HepG2 (cell line): ENCODE results near the gene STN1. TPM values are rescaled to one million over a fixed set of nuclear protein-coding genes. Genes with fewer than 3 reads are reported as not detected.

Experiments used
- ATF1 ChIP-seq: IDR thresholded peaks from 2 replicates; pipeline ENCODE4 v1.6.1; 2016; ENCODE audit warnings: mild to moderate bottlenecking, control low read depth
- ATF3 ChIP-seq: sonication (generic); formaldehyde crosslinking; IDR thresholded peaks from 2 replicates; pipeline ENCODE4 v1.4.0; 2020; ENCODE audit warnings: missing genetic modification reagents
- DMTF1 ChIP-seq: sonication (generic); formaldehyde crosslinking; IDR thresholded peaks from 2 replicates; pipeline ENCODE4 v1.4.0; 2020; ENCODE audit warnings: mild to moderate bottlenecking, missing genetic modification reagents
- DZIP1 ChIP-seq: sonication (generic); formaldehyde crosslinking; IDR thresholded peaks from 2 replicates; pipeline ENCODE4 v1.5.0; 2020; ENCODE audit warnings: mild to moderate bottlenecking, missing genetic modification reagents
- FIP1L1 ChIP-seq: fragments of 200-400 bp; formaldehyde crosslinking; IDR thresholded peaks from 2 replicates; pipeline ENCODE4 v1.6.1; 2018; ENCODE audit warnings: low read depth, mild to moderate bottlenecking, low read length, moderate library complexity, borderline replicate concordance; ENCODE audit not compliant: insufficient read depth
- FOXM1 ChIP-seq: sonication (generic); formaldehyde crosslinking; IDR thresholded peaks from 2 replicates; pipeline ENCODE4 v1.5.0; 2020; ENCODE audit warnings: missing genetic modification reagents
- IKZF1 ChIP-seq: fragments of 450-650 bp; IDR thresholded peaks from 2 replicates; pipeline ENCODE4 v1.7.1; 2016
- NFAT5 ChIP-seq: sonication (generic); formaldehyde crosslinking; IDR thresholded peaks from 2 replicates; pipeline ENCODE4 v1.4.0; 2020; ENCODE audit warnings: missing genetic modification reagents
- NFATC3 ChIP-seq: sonication (generic); formaldehyde crosslinking; IDR thresholded peaks from 2 replicates; pipeline ENCODE4 v1.5.1; 2020; ENCODE audit warnings: mild to moderate bottlenecking, missing genetic modification reagents
- NFIB ChIP-seq: sonication (generic); formaldehyde crosslinking; IDR thresholded peaks from 2 replicates; pipeline ENCODE4 v1.9.0; 2021; ENCODE audit warnings: missing genetic modification reagents, mild to moderate bottlenecking, borderline replicate concordance
- PLSCR1 ChIP-seq: sonication (generic); formaldehyde crosslinking; IDR thresholded peaks from 2 replicates; pipeline ENCODE4 v1.5.0; 2020; ENCODE audit warnings: missing genetic modification reagents, mild to moderate bottlenecking, borderline replicate concordance
- RCOR2 ChIP-seq: IDR thresholded peaks from 2 replicates; pipeline ENCODE4 v1.6.1; 2016; ENCODE audit warnings: missing biosample characterization, missing genetic modification reagents
- ZFP62 ChIP-seq: sonication (generic); formaldehyde crosslinking; IDR thresholded peaks from 2 replicates; pipeline ENCODE4 v1.4.0; 2020; ENCODE audit warnings: missing genetic modification reagents
- ZNF30 ChIP-seq: sonication (generic); formaldehyde crosslinking; IDR thresholded peaks from 2 replicates; pipeline ENCODE4 v1.5.0; 2020; ENCODE audit warnings: mild to moderate bottlenecking, missing genetic modification reagents
- ZNF333 ChIP-seq: sonication (generic); formaldehyde crosslinking; IDR thresholded peaks from 2 replicates; pipeline ENCODE4 v1.4.0; 2020; ENCODE audit warnings: mild to moderate bottlenecking, missing genetic modification reagents, borderline replicate concordance
- ZNF431 ChIP-seq: sonication (generic); formaldehyde crosslinking; IDR thresholded peaks from 2 replicates; pipeline ENCODE4 v1.9.0; 2022; ENCODE audit warnings: missing genetic modification reagents, low read depth, mild to moderate bottlenecking, borderline replicate concordance
- ZNF557 ChIP-seq: sonication (generic); formaldehyde crosslinking; IDR thresholded peaks from 2 replicates; pipeline ENCODE4 v1.4.0; 2020; ENCODE audit warnings: missing genetic modification reagents
- ZNF598 ChIP-seq: sonication (generic); formaldehyde crosslinking; IDR thresholded peaks from 2 replicates; pipeline ENCODE4 v1.5.1; 2020; ENCODE audit warnings: mild to moderate bottlenecking, missing genetic modification reagents, borderline replicate concordance
- polyA plus RNA-seq, 8 experiments: library from polyadenylated mRNA; depleted of rRNA in 3 of 8; stranded (reverse) in 7 of 8; unstranded in 1 of 8; fragments of >200 nt; fragmentation: Illumina TruSeq in 4 of 8; extraction: Trizol in 4 of 8; gene quantifications; 2 replicates each; pipeline versions ENCODE4 v1.2.1 to v1.2.3, GENCODE V29; 2011 to 2016; ENCODE audit warnings: low read depth in 4 of 8, missing spikeins in 1 of 8, mixed read lengths in 1 of 8; ENCODE audit not compliant: insufficient read depth in 1 of 8
- total RNA-seq, 5 experiments: library from RNA; depleted of rRNA; stranded (reverse); fragments of >200 nt; fragmentation: Illumina TruSeq; extraction: Trizol; gene quantifications; 2 replicates each; pipeline ENCODE4 v1.2.3, GENCODE V29; 2016; ENCODE audit warnings: low read depth in 1 of 5

The STN1 gene
- total and polyA plus RNA-seq, 2 of the 13 experiments (the other 11 are each of a cell fraction or from before 2014, with no cell fraction given) = 17.6 to 22.7 TPM

GRCh38 chr10:103917302-103918052, 507 bp downstream of the STN1 start (continued):
- TF ChIP-seq ZNF598 (CRISPR knock-in tag) = no peak
- no peak for TF ChIP-seq IKZF1
- no peak for TF ChIP-seq FIP1L1
- TF ChIP-seq NFIB (CRISPR knock-in tag) = no peak
- no peak for TF ChIP-seq ZNF431 (CRISPR knock-in tag)
- TF ChIP-seq ZFP62 (CRISPR knock-in tag) = no peak
- TF ChIP-seq ZNF30 (CRISPR knock-in tag) = no peak
- no peak for TF ChIP-seq ATF1
- TF ChIP-seq NFAT5 (CRISPR knock-in tag) = 0 out of 2 replicates have a peak, but pooled peaks have one; percentile 49
- no peak for TF ChIP-seq RCOR2
- TF ChIP-seq PLSCR1 (CRISPR knock-in tag) = no peak
- no peak for TF ChIP-seq DZIP1 (CRISPR knock-in tag)
- no peak for TF ChIP-seq ZNF557 (CRISPR knock-in tag)
- TF ChIP-seq DMTF1 (CRISPR knock-in tag) = no peak
- peak; percentile 79; the same call in 1 of the 2 replicates for TF ChIP-seq ZNF333 (CRISPR knock-in tag)
- TF ChIP-seq NFATC3 (CRISPR knock-in tag) = 0 out of 2 replicates have a peak, but pooled peaks have one; percentile 20
- TF ChIP-seq FOXM1 (CRISPR knock-in tag) = no peak
- no peak for TF ChIP-seq ATF3 (CRISPR knock-in tag)
